ENCODE results near the gene KIF26B.
"Not testable (repeated sequence)": the region's sequence is repeated elsewhere in the genome, so short reads cannot be mapped to it uniquely, and the experiment has no call there.

- not testable (repeated sequence) for TF ChIP-seq CTCF, POLR2A (IDR thresholded peaks at IDR 0.05)
Observed at GRCh38 chr1:245672836-245673656, 518.3 kb downstream of the KIF26B start.

Measured in body of pancreas (tissue), 4 donors.